Stomach smooth muscle (tissue), 2 donors: Measurements from ENCODE around the gene VILL.

Experiments
- H3K27ac ChIP-seq: one replicate; pipeline ENCODE4 v1.7.0; 2013; ENCODE audit warnings: mild to moderate bottlenecking, low read length, inconsistent platforms
- H3K27me3 ChIP-seq, 2 donors: one replicate each; pipeline ENCODE4 v1.7.0; 2013; ENCODE audit warnings: low read length in 2 of 2; ENCODE audit not compliant: insufficient read depth in 2 of 2, control insufficient read depth in 1 of 2
- H3K36me3 ChIP-seq, 2 donors: one replicate each; pipeline ENCODE4 v1.7.0; 2013; ENCODE audit warnings: low read length in 2 of 2; ENCODE audit not compliant: control insufficient read depth in 2 of 2, insufficient read depth in 2 of 2
- H3K4me1 ChIP-seq: one replicate; pipeline ENCODE4 v1.7.0; 2013; ENCODE audit warnings: low read length; ENCODE audit not compliant: control insufficient read depth, insufficient read depth
- H3K4me3 ChIP-seq, 2 donors: one replicate each; pipeline ENCODE4 v1.7.0; 2013; ENCODE audit warnings: low read length in 2 of 2
- H3K9ac ChIP-seq, 2 donors: one replicate each; pipeline ENCODE4 v1.7.0; 2013; ENCODE audit warnings: low read length in 2 of 2, mild to moderate bottlenecking in 1 of 2
- H3K9me3 ChIP-seq, 2 donors: one replicate each; pipeline ENCODE4 v1.7.0; 2013; ENCODE audit warnings: low read length in 2 of 2; ENCODE audit not compliant: control insufficient read depth in 2 of 2
- donor health status: healthy.
- donor health status: Pancreatic carcinoma.

The VILL gene

DNA sequence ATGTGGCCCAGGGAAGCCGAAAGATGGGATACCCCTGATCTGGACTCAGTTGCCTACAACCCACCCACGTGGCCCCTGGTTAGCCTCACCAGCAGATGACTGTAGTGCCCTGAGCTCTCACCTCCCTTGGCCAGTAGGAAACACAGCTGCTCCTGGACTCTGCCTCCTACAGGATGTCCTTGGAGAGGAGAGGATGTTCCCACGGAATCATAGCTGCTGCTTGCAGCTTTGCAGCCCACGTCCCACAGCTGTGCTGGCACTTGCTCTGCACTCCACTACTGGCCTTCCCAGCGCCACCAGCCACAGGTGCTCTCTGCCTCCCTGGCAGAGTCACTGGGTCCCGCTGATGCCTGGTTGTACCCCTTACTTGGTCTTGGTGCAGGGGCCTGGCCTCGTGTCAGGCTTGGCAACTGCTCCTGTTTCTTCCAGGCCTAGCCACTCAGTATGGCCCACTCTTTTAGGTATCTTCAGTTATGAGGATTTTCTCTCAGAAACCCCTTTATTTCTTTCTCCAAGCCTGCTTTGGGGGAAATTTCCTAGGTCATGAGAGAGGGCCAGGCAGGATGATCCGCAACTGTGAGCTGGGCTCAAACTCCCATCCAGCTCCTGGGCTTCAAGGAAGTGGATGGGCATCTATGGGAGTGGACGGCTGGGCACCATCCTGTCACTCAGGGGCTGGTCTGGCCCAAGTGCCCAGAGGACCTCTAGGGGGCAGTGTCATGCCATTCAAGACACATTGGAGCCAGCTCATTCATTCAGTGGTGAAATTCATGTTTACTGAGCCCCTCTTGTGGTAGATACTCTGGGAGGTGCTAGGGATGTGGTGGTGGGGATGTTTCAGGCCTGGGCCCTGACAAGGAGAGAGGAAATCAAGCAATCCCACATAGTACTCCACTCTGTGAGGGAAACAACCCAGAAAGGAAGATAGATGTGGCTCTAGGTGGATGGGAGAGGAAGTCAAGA, 16.2 kb upstream of the VILL start:
- Histone ChIP-seq H3K4me1 (peaks cover 10% of the 10 kb centered on the region), H3K27ac (no peak overlapping the region), H3K27me3 (no peaks in the 10 kb centered on the region), H3K9me3 (no peaks in the 10 kb centered on the region), H3K4me3 (no peak overlapping the region), H3K36me3 (peaks cover 11 to 40% of the 10 kb centered on the region in 2 donors), H3K9ac (no peak overlapping the region)

DNA sequence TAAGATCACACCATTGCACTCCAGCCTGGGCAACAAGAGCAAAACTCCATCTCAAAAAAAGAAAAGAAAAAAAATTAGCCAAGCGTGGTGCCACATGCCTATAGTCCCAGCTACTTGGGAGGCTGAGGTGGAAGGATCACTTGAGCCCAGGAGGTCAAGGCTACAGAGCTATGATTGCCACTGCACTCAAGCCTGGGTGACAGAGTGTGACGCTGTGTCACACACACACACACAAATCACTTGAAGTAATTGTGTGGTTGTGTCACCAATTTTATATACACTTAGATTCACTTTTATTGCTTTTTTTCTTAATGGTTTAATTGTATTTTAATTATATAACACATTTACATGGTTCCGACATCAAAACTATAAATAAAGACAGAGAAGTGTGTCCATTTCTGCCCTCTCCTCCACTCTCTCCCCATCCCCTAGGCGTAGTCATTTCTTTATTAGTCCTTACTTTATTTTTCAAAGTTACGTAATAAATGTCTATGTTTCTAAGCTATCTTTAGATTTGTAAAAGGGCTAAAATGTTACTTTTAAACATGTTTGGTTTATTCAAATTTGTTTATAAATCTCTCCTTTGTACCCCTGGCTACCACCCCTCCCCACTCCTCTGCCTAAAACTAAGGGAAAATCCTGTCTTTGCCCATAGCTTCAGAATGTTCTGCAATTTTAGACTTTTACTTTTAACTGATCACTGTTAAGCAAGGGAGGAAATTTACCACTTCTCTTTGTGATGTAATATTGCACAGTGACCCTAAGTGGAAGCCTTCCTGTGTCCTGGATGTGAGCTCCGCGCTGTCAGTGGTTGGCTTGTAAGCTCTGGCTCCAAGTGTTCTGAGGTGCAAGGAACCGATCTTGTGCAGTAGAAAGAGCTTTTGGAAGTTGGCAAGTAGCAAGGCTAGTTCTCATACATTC, 10.8 kb upstream of the VILL start:
- Histone ChIP-seq H3K36me3 (peaks cover 22 to 48% of the 10 kb centered on the region in 2 donors), H3K27ac (no peak overlapping the region), H3K4me3 (no peak overlapping the region)

DNA sequence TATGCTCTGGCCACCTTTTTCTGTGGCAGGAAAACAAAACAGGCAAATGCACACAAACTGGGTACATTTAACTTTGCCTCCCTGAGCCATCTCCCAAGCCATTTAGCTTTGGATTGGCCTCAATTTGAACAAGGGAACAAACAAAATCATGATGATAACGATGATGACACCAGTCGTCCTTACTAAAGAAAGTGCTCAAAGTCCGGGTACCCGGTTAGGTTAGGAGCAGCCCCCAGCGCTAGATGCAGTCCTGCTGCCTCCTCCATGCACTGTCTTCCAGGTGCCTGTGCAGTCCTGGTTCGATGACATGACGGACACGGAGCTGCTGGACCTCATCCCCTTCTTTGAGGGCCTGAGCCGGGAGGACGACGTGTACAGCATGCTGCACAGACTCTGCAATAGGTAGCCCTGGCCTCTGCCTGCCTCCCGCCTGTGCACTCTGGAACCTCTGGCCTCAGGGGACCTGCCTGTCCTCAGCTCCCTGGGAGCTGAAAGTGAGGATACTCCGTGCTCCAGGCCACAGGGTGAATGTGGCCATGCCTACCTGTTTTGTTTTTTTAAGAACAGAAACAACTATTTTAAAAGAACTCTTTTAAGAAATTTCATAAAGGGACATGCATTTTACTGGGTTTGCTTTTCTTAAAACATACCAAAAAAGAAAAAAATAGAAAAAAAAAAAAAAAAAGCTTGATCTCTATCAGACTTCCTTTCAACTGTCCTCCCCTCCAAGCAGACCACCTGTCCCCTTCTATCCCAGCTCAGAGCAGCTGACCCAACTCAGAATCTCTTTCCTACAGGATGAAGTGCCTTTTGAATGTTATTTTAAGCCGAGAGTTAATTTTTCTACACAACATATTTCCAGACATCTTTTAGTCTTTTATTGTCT, 9.9 kb upstream of the VILL start:
- H3K27me3 ChIP-seq = no peaks in the 10 kb centered on the region
- no peak overlapping the region for H3K9ac ChIP-seq
- no peaks in the 10 kb centered on the region for H3K4me1 ChIP-seq
- no peaks in the 10 kb centered on the region for H3K9me3 ChIP-seq
- H3K4me3 ChIP-seq = no peak overlapping the region
- H3K36me3 ChIP-seq = peaks cover 19 to 46% of the 10 kb centered on the region in 2 donors
- no peak overlapping the region for H3K27ac ChIP-seq

More for the DNA sequence above, 10.8 kb upstream of the VILL start:
- Histone ChIP-seq H3K9ac (no peak overlapping the region), H3K27me3 (no peaks in the 10 kb centered on the region), H3K9me3 (no peaks in the 10 kb centered on the region), H3K4me1 (no peaks in the 10 kb centered on the region)

DNA sequence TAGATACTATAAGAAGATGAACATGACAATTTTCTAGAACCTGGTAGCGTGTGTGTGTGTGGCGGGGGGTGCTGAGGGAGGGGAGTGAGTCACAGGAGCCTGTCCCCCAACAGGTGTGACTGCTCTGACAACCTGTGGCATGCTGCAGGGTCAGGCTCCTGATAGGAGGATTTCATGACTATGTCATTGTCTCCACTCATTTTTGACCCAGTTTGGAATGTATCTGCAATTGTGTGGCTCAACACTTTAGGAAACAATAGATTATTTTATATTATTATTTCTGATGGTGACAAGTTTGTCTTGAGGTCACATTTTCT, 9.3 kb upstream of the VILL start:
- H3K36me3 ChIP-seq = peaks cover 14 to 42% of the 10 kb centered on the region in 2 donors
- no peak overlapping the region for H3K4me3 ChIP-seq
- H3K9me3 ChIP-seq = no peaks in the 10 kb centered on the region
- H3K9ac ChIP-seq = no peak overlapping the region
- H3K27ac ChIP-seq = no peak overlapping the region
- no peaks in the 10 kb centered on the region for H3K4me1 ChIP-seq
- no peaks in the 10 kb centered on the region for H3K27me3 ChIP-seq

DNA sequence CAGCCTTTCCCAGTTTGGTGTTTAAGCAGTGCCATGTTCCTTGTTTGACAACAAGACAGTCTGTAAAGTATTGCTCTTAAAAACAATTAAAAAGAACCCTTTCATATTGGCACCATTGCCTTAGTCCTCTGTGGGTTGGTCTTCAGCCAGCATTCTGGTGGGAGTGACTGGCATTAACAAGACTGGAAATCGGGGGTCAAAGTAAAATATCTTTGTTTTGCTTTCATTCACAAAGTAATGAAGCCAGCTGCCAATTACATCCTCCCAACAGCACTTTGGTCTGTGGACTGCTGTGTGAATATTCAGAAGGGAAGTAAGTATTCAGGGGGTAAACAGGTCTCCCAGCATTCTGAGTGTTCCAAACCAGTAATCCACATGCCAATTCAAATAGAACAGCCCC, 8.3 kb upstream of the VILL start:
- Histone ChIP-seq H3K9me3 (no peaks in the 10 kb centered on the region), H3K27me3 (no peaks in the 10 kb centered on the region), H3K36me3 (peaks cover 14 to 34% of the 10 kb centered on the region in 2 donors), H3K4me1 (no peaks in the 10 kb centered on the region), H3K4me3 (no peak overlapping the region), H3K27ac (no peak overlapping the region), H3K9ac (no peak overlapping the region)

DNA sequence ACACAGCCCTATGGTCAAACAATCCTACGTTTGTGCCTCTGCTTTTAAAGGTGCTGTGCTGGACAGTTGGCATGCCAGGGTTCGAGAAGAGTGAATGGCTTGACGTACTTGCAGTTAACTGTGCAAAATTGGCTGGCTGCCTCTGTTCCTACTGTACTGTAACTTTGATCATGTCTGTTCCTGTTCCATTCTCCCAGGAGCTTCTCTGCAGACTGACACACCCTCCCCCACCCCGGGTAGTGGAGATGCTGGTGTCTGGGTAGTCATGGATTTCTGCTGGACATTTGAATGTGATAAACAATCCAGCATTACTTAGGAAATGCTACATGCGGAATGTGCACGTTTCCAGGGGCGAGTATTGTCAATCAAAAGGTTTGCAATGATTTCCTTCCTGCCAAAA, 6.5 kb upstream of the VILL start:
- Histone ChIP-seq H3K9ac (no peak overlapping the region), H3K27ac (no peak overlapping the region), H3K9me3 (no peaks in the 10 kb centered on the region), H3K4me3 (no peak overlapping the region), H3K4me1 (no peaks in the 10 kb centered on the region), H3K36me3 (peaks cover 14 to 34% of the 10 kb centered on the region in 2 donors), H3K27me3 (no peaks in the 10 kb centered on the region)

DNA sequence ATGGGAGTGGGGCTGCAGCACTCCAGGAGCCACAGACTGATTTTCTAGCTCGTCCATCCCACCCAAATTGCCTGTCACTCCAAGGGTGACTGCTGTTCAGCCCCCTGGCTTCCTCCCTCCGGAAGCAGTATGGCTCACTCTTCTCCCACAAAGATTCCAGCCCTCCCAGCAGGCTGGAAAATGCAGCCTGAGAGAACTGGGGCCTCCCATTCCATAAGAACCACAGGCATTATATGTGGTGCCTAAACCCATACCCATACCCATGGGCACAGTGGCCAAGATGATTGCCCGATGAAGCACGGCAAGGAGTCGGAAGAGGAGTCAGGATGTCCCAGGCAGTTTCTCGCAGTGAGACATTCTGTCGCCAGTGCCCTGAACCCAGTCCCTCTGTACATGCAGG, 6.0 kb upstream of the VILL start:
- H3K27ac ChIP-seq = no peak overlapping the region
- no peak overlapping the region for H3K9ac ChIP-seq
- no peaks in the 10 kb centered on the region for H3K4me1 ChIP-seq
- H3K9me3 ChIP-seq = no peaks in the 10 kb centered on the region
- H3K4me3 ChIP-seq = no peak overlapping the region
- H3K27me3 ChIP-seq = no peaks in the 10 kb centered on the region
- peaks cover 14 to 34% of the 10 kb centered on the region in 2 donors for H3K36me3 ChIP-seq

DNA sequence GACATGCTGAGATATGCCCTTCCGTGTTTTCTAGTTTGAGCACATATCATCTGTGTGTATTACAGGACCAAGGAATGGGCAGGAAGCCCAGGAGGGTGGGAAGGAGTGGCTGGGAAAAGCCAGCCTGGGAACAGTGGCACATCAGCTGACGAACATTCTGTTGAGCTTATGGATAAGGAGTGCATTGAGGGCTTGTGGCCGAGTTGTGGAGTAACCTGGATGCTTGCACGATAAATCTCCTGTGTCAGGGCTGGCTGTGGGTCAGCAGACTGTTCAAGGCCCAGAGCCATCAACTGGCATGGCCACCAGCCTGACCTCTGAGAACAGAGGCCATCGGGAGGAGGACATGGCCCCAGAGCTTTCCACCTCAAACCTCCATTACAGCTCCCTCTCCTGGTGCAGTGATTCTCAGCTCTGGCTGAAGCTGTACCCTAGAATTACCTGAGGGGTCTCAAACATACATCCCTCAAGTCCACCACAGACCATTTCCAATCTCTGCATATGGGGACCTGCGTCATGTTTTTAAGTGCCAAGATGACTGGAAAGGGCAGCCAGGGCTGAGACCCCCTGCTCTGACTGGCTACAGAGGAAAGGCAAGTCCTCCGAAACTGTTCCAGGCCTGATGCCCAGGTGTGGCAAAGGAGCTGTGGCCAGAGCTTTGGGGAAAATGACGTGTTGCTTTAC, 4.8 kb upstream of the VILL start:
- Histone ChIP-seq H3K27me3 (no peaks in the 10 kb centered on the region), H3K36me3 (peaks cover 14 to 28% of the 10 kb centered on the region in 2 donors), H3K4me1 (no peaks in the 10 kb centered on the region), H3K27ac (no peak overlapping the region), H3K4me3 (no peak overlapping the region), H3K9ac (no peak overlapping the region), H3K9me3 (no peaks in the 10 kb centered on the region)

DNA sequence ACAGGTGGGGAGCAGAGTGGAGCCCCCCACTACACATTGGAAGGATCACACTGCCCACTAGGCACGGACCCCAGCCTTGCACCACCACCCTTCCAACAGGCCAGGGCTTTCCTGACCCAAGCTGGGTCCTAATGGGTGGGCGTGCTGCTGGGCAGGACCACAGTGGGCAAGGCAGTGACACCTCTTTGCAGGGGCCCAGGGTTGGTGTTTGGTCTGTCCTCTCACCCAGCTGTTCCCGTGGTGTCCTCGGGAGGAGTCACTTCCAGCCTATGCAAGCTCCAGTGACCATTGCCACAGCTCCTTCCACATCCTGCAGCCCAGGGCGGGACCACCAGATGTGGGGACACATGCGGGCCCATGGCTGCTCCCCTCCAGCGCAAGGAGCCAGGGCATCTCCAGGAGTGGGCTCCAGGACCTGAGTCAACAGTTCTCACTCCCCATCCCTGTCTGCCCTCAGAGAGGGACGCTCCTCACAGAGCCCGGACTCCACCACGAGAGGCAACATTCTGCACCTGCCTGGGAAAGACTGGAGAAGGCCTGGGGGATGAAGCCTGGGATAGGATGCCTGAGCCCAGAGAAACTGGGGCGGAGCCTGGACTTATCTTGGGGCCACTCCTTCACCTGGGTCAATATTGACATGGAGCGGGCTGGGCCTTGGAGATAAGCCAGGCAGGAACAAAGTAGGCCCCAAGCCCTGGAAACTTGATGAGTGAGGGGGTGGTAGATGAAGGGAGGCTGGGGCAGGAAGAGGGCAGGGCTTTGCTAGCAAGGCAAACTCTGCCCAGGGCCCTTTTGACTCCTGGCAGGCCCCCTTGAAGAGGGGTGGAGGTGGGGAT, 3.9 kb upstream of the VILL start:
- no peak overlapping the region for H3K9ac ChIP-seq
- no peaks in the 10 kb centered on the region for H3K9me3 ChIP-seq
- peaks cover 13 to 26% of the 10 kb centered on the region in 2 donors for H3K36me3 ChIP-seq
- H3K27me3 ChIP-seq = no peaks in the 10 kb centered on the region
- H3K27ac ChIP-seq = no peak overlapping the region
- no peaks in the 10 kb centered on the region for H3K4me1 ChIP-seq
- no peak overlapping the region for H3K4me3 ChIP-seq
